HepG2 (cell line): ENCODE measurements around the gene PCBP4. TPM values are rescaled to one million over a fixed set of nuclear protein-coding genes. Genes with fewer than 3 reads are reported as not detected.

Experiments used
- CBX2 ChIP-seq, 2 experiments: fragments of 200-600 bp in 1 of 2; sonication (generic); formaldehyde crosslinking in 1 of 2; IDR thresholded peaks; 2 replicates each; pipeline versions ENCODE4 v1.7.0 to v1.8.1; 2018 to 2022; ENCODE audit warnings: low read depth in 2 of 2, low read length in 1 of 2, mild to moderate bottlenecking in 1 of 2, missing genetic modification reagents in 1 of 2
- DMAP1 ChIP-seq: IDR thresholded peaks from 2 replicates; pipeline ENCODE4 v1.6.1; 2016
- DZIP1 ChIP-seq: sonication (generic); formaldehyde crosslinking; IDR thresholded peaks from 2 replicates; pipeline ENCODE4 v1.5.0; 2020; ENCODE audit warnings: mild to moderate bottlenecking, missing genetic modification reagents
- FOSL1 ChIP-seq: sonication (generic); formaldehyde crosslinking; IDR thresholded peaks from 2 replicates; pipeline ENCODE4 v1.9.0; 2021; ENCODE audit warnings: missing genetic modification reagents, borderline replicate concordance
- HMGA1 ChIP-seq: sonication (generic); formaldehyde crosslinking; conservative IDR thresholded peaks from 2 replicates; pipeline ENCODE4 v1.4.0; 2020; ENCODE audit warnings: missing genetic modification reagents
- HNF1B ChIP-seq: sonication (generic); formaldehyde crosslinking; IDR thresholded peaks from 2 replicates; pipeline ENCODE4 v1.5.1; 2020; ENCODE audit warnings: mild to moderate bottlenecking, moderate library complexity, missing genetic modification reagents
- KDM1A ChIP-seq: IDR thresholded peaks from 2 replicates; pipeline ENCODE4 v1.6.1; 2016; ENCODE audit warnings: missing compliant biosample characterization
- KMT2B ChIP-seq: IDR thresholded peaks from 2 replicates; pipeline ENCODE4 v1.6.1; 2016; ENCODE audit warnings: missing genetic modification reagents, missing compliant biosample characterization
- MTF2 ChIP-seq: sonication (generic); formaldehyde crosslinking; IDR thresholded peaks from 2 replicates; pipeline ENCODE4 v1.5.0; 2020; ENCODE audit warnings: missing genetic modification reagents, borderline replicate concordance
- PAX8 ChIP-seq: sonication (generic); formaldehyde crosslinking; IDR thresholded peaks from 2 replicates; pipeline ENCODE4 v1.8.0; 2022; ENCODE audit warnings: mild to moderate bottlenecking, missing genetic modification reagents, borderline replicate concordance
- PLSCR1 ChIP-seq: sonication (generic); formaldehyde crosslinking; IDR thresholded peaks from 2 replicates; pipeline ENCODE4 v1.5.0; 2020; ENCODE audit warnings: missing genetic modification reagents, mild to moderate bottlenecking, borderline replicate concordance
- RFX3 ChIP-seq: IDR thresholded peaks from 2 replicates; pipeline ENCODE4 v1.6.1; 2016; ENCODE audit warnings: missing biosample characterization, missing genetic modification reagents
- SETDB1 ChIP-seq: sonication (generic); formaldehyde crosslinking; IDR thresholded peaks from 2 replicates; pipeline ENCODE4 v1.5.1; 2020; ENCODE audit warnings: missing genetic modification reagents, mild to moderate bottlenecking, borderline replicate concordance
- SMAD9 ChIP-seq: sonication (generic); formaldehyde crosslinking; IDR thresholded peaks from 2 replicates; pipeline ENCODE4 v1.5.1; 2020; ENCODE audit warnings: mild to moderate bottlenecking, missing genetic modification reagents
- TBX2 ChIP-seq: sonication (generic); formaldehyde crosslinking; IDR thresholded peaks from 2 replicates; pipeline ENCODE4 v1.5.0; 2020; ENCODE audit warnings: missing genetic modification reagents, mild to moderate bottlenecking, borderline replicate concordance
- ZFP36L1 ChIP-seq: sonication (generic); formaldehyde crosslinking; IDR thresholded peaks from 2 replicates; pipeline ENCODE4 v1.8.0; 2022; ENCODE audit warnings: mild to moderate bottlenecking, missing genetic modification reagents, moderate library complexity
- ZNF138 ChIP-seq: sonication (generic); formaldehyde crosslinking; IDR thresholded peaks from 2 replicates; pipeline ENCODE4 v1.5.0; 2020; ENCODE audit warnings: mild to moderate bottlenecking, low read depth, missing genetic modification reagents
- ZNF292 ChIP-seq: sonication (generic); formaldehyde crosslinking; IDR thresholded peaks from 2 replicates; pipeline ENCODE4 v1.8.1; 2022; ENCODE audit warnings: mild to moderate bottlenecking, low read depth, missing genetic modification reagents, borderline replicate concordance
- ZNF431 ChIP-seq: sonication (generic); formaldehyde crosslinking; IDR thresholded peaks from 2 replicates; pipeline ENCODE4 v1.9.0; 2022; ENCODE audit warnings: missing genetic modification reagents, low read depth, mild to moderate bottlenecking, borderline replicate concordance
- ZNF572 ChIP-seq: sonication (generic); formaldehyde crosslinking; IDR thresholded peaks from 2 replicates; pipeline ENCODE4 v1.5.1; 2020; ENCODE audit warnings: mild to moderate bottlenecking, missing genetic modification reagents
- ZNF639 ChIP-seq: conservative IDR thresholded peaks from 2 replicates; pipeline ENCODE4 v1.6.1; 2018; ENCODE audit warnings: missing genetic modification reagents
- ZNF7 ChIP-seq: IDR thresholded peaks from 2 replicates; pipeline ENCODE4 v1.6.1; 2016; ENCODE audit warnings: missing biosample characterization, missing genetic modification reagents
- polyA plus RNA-seq, 8 experiments: library from polyadenylated mRNA; depleted of rRNA in 3 of 8; stranded (reverse) in 7 of 8; unstranded in 1 of 8; fragments of >200 nt; fragmentation: Illumina TruSeq in 4 of 8; extraction: Trizol in 4 of 8; gene quantifications; 2 replicates each; pipeline versions ENCODE4 v1.2.1 to v1.2.3, GENCODE V29; 2011 to 2016; ENCODE audit warnings: low read depth in 4 of 8, missing spikeins in 1 of 8, mixed read lengths in 1 of 8; ENCODE audit not compliant: insufficient read depth in 1 of 8
- total RNA-seq, 5 experiments: library from RNA; depleted of rRNA; stranded (reverse); fragments of >200 nt; fragmentation: Illumina TruSeq; extraction: Trizol; gene quantifications; 2 replicates each; pipeline ENCODE4 v1.2.3, GENCODE V29; 2016; ENCODE audit warnings: low read depth in 1 of 5

Gene PCBP4
- total and polyA plus RNA-seq, 2 of the 13 experiments (the other 11 are each of a cell fraction or from before 2014, with no cell fraction given): 36.8 to 51.3 TPM

GRCh38 chr3:51995346-51996163 lies 28.3 kb upstream of the PCBP4 start, which contains the start of gene RPL29 (continued):
- TF ChIP-seq ZNF572 (no peak), KMT2B (peak; percentile 79; the same call in 1 of the 2 replicates), PLSCR1 (no peak), HMGA1 (no peak), SETDB1 (no peak), ZNF639 (CRISPR knock-in tag) (peak; percentile 93), ZNF7 (CRISPR knock-in tag) (no peak), ZFP36L1 (CRISPR knock-in tag) (0 out of 2 replicates have a peak, but pooled peaks have one; percentile 44), TBX2 (CRISPR knock-in tag) (peak; percentile 72), MTF2 (0 out of 2 replicates have a peak, but pooled peaks have one; percentile 39), PAX8 (CRISPR knock-in tag) (no peak), ZNF138 (CRISPR knock-in tag) (no peak), SMAD9 (CRISPR knock-in tag) (no peak), HNF1B (CRISPR knock-in tag) (peak; percentile 90), DMAP1 (peak; percentile 97), ZNF292 (CRISPR knock-in tag) (no peak), RFX3 (CRISPR knock-in tag) (no peak), CBX2 (IDR thresholded peaks at IDR 0.05; ENCODE audit: low read depth, low read length) (no peak), CBX2 (CRISPR knock-in tag; IDR thresholded peaks at IDR 0.05; ENCODE audit: low read depth) (no peak), ZNF431 (CRISPR knock-in tag) (peak; percentile 83), FOSL1 (CRISPR knock-in tag) (no peak), DZIP1 (CRISPR knock-in tag) (no peak), KDM1A (CRISPR knock-in tag) (no peak)
